ENCODE measurements around the gene RIPOR3. TPM values are rescaled to one million over a fixed set of nuclear protein-coding genes. Genes with fewer than 3 reads are reported as not detected.

RIPOR3 gene
- total and polyA plus RNA-seq, 9 of the 15 experiments (the other 6 are each of a cell fraction or from before 2014, with no cell fraction given) = 3.3 to 62.7 (median 21.4) TPM

GRCh38 chr20:50673466-50674137 lies 17.7 kb downstream of the RIPOR3 start (continued):
- TF ChIP-seq ZBTB40 (IDR thresholded peaks at IDR 0.05) (no peak), ZBTB40 (CRISPR knock-in tag; IDR thresholded peaks at IDR 0.05) (no peak), MNT (conservative IDR thresholded peaks at IDR 0.05) (peak; percentile 77 to 88), USF2 (CRISPR knock-in tag; IDR thresholded peaks at IDR 0.05) (peak; percentile 64), TEAD4 (IDR thresholded peaks at IDR 0.05; ENCODE audit: low read length) (no peak), TEAD4 (CRISPR knock-in tag; IDR thresholded peaks at IDR 0.05; ENCODE audit: borderline replicate concordance) (no peak), DDX20 (tag; IDR thresholded peaks at IDR 0.05; ENCODE audit: low read depth) (no peak), ZNF57 (CRISPR knock-in tag; IDR thresholded peaks at IDR 0.05) (no peak), GABPA (tag; conservative IDR thresholded peaks at IDR 0.05; ENCODE audit: low read depth) (no peak), ATF2 (CRISPR knock-in tag; IDR thresholded peaks at IDR 0.05) (no peak), SUPT5H (IDR thresholded peaks at IDR 0.05) (0 out of 2 replicates have a peak, but pooled peaks have one; percentile 18)
- TF ChIP-seq, protein P1, sequence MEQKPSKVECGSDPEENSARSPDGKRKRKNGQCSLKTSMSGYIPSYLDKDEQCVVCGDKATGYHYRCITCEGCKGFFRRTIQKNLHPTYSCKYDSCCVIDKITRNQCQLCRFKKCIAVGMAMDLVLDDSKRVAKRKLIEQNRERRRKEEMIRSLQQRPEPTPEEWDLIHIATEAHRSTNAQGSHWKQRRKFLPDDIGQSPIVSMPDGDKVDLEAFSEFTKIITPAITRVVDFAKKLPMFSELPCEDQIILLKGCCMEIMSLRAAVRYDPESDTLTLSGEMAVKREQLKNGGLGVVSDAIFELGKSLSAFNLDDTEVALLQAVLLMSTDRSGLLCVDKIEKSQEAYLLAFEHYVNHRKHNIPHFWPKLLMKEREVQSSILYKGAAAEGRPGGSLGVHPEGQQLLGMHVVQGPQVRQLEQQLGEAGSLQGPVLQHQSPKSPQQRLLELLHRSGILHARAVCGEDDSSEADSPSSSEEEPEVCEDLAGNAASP (IDR thresholded peaks at IDR 0.05) = no peak

Data from K562 (cell line).